Neuronal stem cell (in vitro differentiated cells): Measurements from ENCODE around the gene BRI3BP.

ENCODE experiments used
- DNase-seq: peaks from one replicate; pipeline ENCODE4 v3.0.0-alpha.2; 2013; ENCODE audit warnings: low spot score
- H2AFZ ChIP-seq: one replicate; pipeline ENCODE4 v1.6.1; 2013; ENCODE audit warnings: mild to moderate bottlenecking, low read length, inconsistent platforms
- H2AK5ac ChIP-seq: 2 replicates; pipeline ENCODE4 v1.6.1; 2013; ENCODE audit warnings: low read depth, mild to moderate bottlenecking, inconsistent platforms, low read length, moderate library complexity, mixed read lengths
- H2BK120ac ChIP-seq: 2 replicates; pipeline ENCODE4 v1.6.1; 2013; ENCODE audit warnings: low read depth, mild to moderate bottlenecking, inconsistent platforms, low read length, moderate library complexity, mixed read lengths
- H2BK12ac ChIP-seq: one replicate; pipeline ENCODE4 v1.6.1; 2013; ENCODE audit warnings: low read length, inconsistent platforms
- H2BK15ac ChIP-seq: 2 replicates; pipeline ENCODE4 v1.6.1; 2013; ENCODE audit warnings: mild to moderate bottlenecking, low read length, inconsistent platforms, mixed read lengths
- H2BK5ac ChIP-seq: one replicate; pipeline ENCODE4 v1.6.1; 2013; ENCODE audit warnings: inconsistent platforms, mild to moderate bottlenecking, low read length, moderate library complexity
- H3K14ac ChIP-seq: one replicate; pipeline ENCODE4 v1.6.1; 2013; ENCODE audit warnings: low read length, inconsistent platforms
- H3K18ac ChIP-seq: 2 replicates; pipeline ENCODE4 v1.6.1; 2013; ENCODE audit warnings: low read length, inconsistent platforms
- H3K23ac ChIP-seq: 2 replicates; pipeline ENCODE4 v1.6.1; 2013; ENCODE audit warnings: low read depth, mild to moderate bottlenecking, mixed read lengths, low read length, inconsistent platforms; ENCODE audit not compliant: poor library complexity
- H3K27ac ChIP-seq: replicated peaks from 3 replicates; pipeline ENCODE4 v1.5.1; 2013; ENCODE audit warnings: low read length, inconsistent platforms
- H3K27me3 ChIP-seq, 3 experiments: 2 replicates each; pipeline ENCODE4 v1.6.1; 2013; ENCODE audit warnings: low read length in 3 of 3, mild to moderate bottlenecking in 2 of 3, inconsistent platforms in 1 of 3, low read depth in 1 of 3, mixed read lengths in 1 of 3, moderate library complexity in 1 of 3; ENCODE audit not compliant: control insufficient read depth in 3 of 3, insufficient read depth in 3 of 3
- H3K36me3 ChIP-seq, 2 donors: replicated peaks in 1 of 2; 2 replicates each; pipeline ENCODE4 v1.6.1; 2013; ENCODE audit warnings: low read length in 2 of 2; ENCODE audit not compliant: control insufficient read depth in 2 of 2, insufficient read depth in 2 of 2
- H3K4ac ChIP-seq: 2 replicates; pipeline ENCODE4 v1.6.1; 2013; ENCODE audit warnings: inconsistent platforms, mild to moderate bottlenecking, low read length, moderate library complexity
- H3K4me1 ChIP-seq, 2 donors: 1 replicate in 1 of 2; 2 replicates in 1 of 2; pipeline ENCODE4 v1.6.1; 2013; ENCODE audit warnings: low read length in 2 of 2, low read depth in 1 of 2; ENCODE audit not compliant: control insufficient read depth in 2 of 2, insufficient read depth in 1 of 2
- H3K4me2 ChIP-seq: one replicate; pipeline ENCODE4 v1.6.1; 2013; ENCODE audit warnings: mild to moderate bottlenecking, low read length, inconsistent platforms; ENCODE audit not compliant: insufficient read depth, poor library complexity, severe bottlenecking
- H3K4me3 ChIP-seq, 2 donors: 2 replicates each; pipeline ENCODE4 v1.5.1; 2013; ENCODE audit warnings: low read length in 2 of 2, mild to moderate bottlenecking in 2 of 2, inconsistent platforms in 1 of 2, moderate library complexity in 1 of 2
- H3K79me1 ChIP-seq: one replicate; pipeline ENCODE4 v1.6.1; 2013; ENCODE audit warnings: low read depth, mild to moderate bottlenecking, inconsistent platforms, low read length, moderate library complexity
- H3K9ac ChIP-seq: one replicate; pipeline ENCODE4 v1.6.1; 2013; ENCODE audit warnings: mild to moderate bottlenecking, low read depth, low read length, inconsistent platforms; ENCODE audit not compliant: poor library complexity
- H3K9me3 ChIP-seq, 2 donors: replicated peaks in 1 of 2; 2 replicates each; pipeline versions ENCODE3 to v1.6.1; 2013; ENCODE audit warnings: low read length in 2 of 2, mild to moderate bottlenecking in 2 of 2, inconsistent platforms in 1 of 2, low read depth in 1 of 2, mixed read lengths in 1 of 2, moderate library complexity in 1 of 2; ENCODE audit not compliant: control insufficient read depth in 2 of 2, insufficient read depth in 1 of 2
- H4K8ac ChIP-seq: one replicate; pipeline ENCODE4 v1.6.1; 2013; ENCODE audit warnings: low read depth, mild to moderate bottlenecking, inconsistent platforms, low read length, moderate library complexity
- H4K91ac ChIP-seq: one replicate; pipeline ENCODE4 v1.6.1; 2013; ENCODE audit warnings: low read length, low read depth, mild to moderate bottlenecking, inconsistent platforms; ENCODE audit not compliant: poor library complexity
- WGBS, 2 donors: extraction: QIAGEN DNeasy Blood & Tissue Kit; methylation state at CpG; one replicate each; pipeline ENCODE4 v1.1.7; 2013; ENCODE audit warnings: missing lambda C conversion rate in 2 of 2, mixed read lengths in 1 of 2; ENCODE audit not compliant: insufficient read length in 2 of 2, insufficient replicate concordance in 1 of 2; ENCODE audit errors: extremely low coverage in 2 of 2; 5-methylcytosine and 5-hydroxymethylcytosine counted together

BRI3BP gene

DNA sequence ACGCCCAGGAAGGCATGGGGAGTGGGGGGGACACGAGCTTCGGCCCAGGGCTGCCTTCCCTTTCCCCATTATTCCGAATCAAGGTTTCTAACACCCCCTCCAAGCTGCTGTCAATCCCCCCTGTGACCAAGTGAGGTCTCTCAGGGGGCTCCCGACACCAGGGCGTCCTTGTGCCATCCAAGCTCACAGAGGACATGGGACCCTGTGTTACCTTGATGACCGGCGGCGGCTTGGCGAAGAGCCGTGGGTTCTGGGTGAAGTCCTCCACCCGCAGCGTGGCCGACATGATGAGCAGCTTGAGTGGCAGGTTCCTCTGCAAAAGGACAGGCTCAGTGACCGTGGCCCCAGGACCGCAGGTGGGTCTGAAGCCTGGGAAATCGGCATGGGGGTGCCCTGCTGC, 24.8 kb upstream of the BRI3BP start:
- Histone ChIP-seq H3K4ac (no peak overlapping the region), H3K27ac (no peak overlapping the region), H3K4me3 (no peak overlapping the region), H3K4me2 (no peak overlapping the region), H2BK12ac (no peak overlapping the region), H3K36me3 (peaks cover 36 to 84% of the 10 kb centered on the region in 2 donors), H3K4me1 (no peaks in the 10 kb centered on the region), H4K8ac (no peak overlapping the region), H2AFZ (no peak overlapping the region), H3K9ac (no peak overlapping the region), H3K23ac (no peak overlapping the region), H3K18ac (no peak overlapping the region), H2AK5ac (no peak overlapping the region), H2BK5ac (no peak overlapping the region), H3K79me1 (no peaks in the 10 kb centered on the region), H3K9me3 (no peaks in the 10 kb centered on the region), H2BK120ac (no peak overlapping the region), H3K14ac (no peak overlapping the region), H4K91ac (no peak overlapping the region), H2BK15ac (no peak overlapping the region), H3K27me3 (no peaks in the 10 kb centered on the region)
- no peak for DNase-seq
- WGBS, 2 donors, result no CpG with 5 or more reads among the region's 17 CpGs

DNA sequence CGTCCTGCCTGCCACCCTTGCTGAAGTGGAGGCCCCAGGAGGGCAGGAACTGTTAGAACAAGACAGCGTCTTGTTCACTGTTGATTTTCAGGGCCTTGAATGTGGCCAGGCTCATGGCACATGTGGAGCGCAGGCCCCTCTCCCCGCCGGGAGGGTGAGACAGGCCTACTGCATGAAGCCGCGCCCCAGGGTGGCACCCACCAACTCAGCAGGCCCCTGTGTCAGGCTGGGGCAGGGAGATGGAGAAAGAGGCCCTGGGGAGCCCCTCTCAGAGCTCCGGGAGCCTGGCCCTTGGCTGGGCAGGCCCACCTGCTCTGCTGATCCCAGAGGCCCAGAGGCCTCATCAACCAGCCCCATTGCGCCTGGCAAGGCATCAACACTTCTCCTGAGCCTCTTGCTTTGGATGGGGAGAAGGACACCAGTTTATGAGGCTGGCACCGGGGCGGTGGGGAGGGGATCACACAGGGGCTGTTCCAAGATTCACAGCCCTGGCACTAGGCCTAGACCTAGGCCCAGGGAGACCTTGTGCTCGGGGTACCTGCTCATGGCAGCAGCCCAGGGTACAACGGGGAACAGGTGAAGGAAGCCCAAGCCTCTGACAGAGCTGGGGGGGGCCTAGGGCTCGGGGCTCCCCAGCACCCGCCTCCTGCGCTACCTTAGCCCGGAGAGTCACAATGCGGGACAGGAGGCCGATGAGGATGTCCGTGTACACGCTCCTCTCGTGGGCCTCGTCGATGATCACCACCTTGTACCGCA, 22.6 kb upstream of the BRI3BP start:
- Histone ChIP-seq H2BK12ac (no peak overlapping the region), H3K79me1 (peaks cover 6% of the 10 kb centered on the region), H2AFZ (no peak overlapping the region), H2BK15ac (no peak overlapping the region), H3K18ac (no peak overlapping the region), H2BK120ac (no peak overlapping the region), H3K36me3 (peaks cover 38 to 82% of the 10 kb centered on the region in 2 donors), H3K4me2 (no peak overlapping the region), H3K4ac (no peak overlapping the region), H2BK5ac (peak overlapping the region; percentile 20), H3K9me3 (no peaks in the 10 kb centered on the region), H3K23ac (peak overlapping the region; percentile 89), H4K91ac (no peak overlapping the region), H3K14ac (no peak overlapping the region), H4K8ac (no peak overlapping the region), H3K4me3 (no peak overlapping the region), H3K27ac (no peak overlapping the region), H3K4me1 (no peaks in the 10 kb centered on the region), H3K27me3 (no peaks in the 10 kb centered on the region), H3K9ac (no peak overlapping the region), H2AK5ac (no peak overlapping the region)
- no CpG with 5 or more reads among the region's 25 CpGs for WGBS, 2 donors
- no peak for DNase-seq

DNA sequence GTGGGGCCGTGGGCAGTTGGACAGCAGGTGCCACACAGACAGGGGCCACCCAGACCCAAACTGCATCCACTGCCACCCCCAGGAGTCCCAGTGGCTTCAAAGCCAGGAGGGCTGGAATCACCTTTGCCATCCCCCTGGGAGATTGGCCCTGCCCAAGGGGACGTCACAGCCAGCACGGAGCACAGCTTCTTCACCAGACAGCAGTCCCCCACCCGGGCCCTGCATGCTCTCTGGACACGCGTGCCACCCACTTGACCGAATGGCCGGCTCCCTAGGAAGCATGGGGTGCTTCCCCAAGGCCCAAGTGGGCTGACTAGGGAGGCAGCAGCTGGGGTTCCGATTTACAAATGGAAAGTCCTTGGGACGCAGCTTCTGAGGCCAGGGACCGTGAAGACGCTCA, 21.8 kb upstream of the BRI3BP start:
- Histone ChIP-seq H3K36me3 (peaks cover 39 to 80% of the 10 kb centered on the region in 2 donors), H3K9me3 (no peaks in the 10 kb centered on the region)

DNA sequence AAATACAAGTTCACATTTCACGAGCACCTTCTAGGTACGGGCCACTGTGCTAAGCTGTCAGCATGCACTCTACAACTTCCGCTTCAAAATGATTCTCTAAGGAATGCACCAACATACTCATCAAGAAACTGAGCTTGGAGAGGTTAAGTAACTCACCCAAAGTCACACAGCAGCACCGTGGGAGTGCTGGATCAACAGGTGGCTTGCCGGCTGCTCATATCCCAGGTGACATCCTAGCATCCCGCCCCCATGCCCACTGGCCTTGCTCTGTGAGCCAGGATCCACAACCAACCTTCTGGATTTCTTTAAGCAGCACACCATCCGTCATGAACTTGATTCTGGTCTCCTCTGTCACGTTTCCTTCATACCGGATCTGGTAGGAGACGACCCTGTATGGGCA, 21.2 kb upstream of the BRI3BP start:
- H2AK5ac ChIP-seq, result no peak overlapping the region
- WGBS, 2 donors, result no CpG with 5 or more reads among the region's 10 CpGs
- H3K36me3 ChIP-seq, result peaks cover 37 to 79% of the 10 kb centered on the region in 2 donors

More for the DNA sequence above, 21.8 kb upstream of the BRI3BP start:
- H3K9ac ChIP-seq, result no peak overlapping the region
- H4K91ac ChIP-seq, result no peak overlapping the region
- H4K8ac ChIP-seq, result no peak overlapping the region
- peaks cover 6% of the 10 kb centered on the region for H3K79me1 ChIP-seq
- no peak overlapping the region for H2AFZ ChIP-seq
- no peak overlapping the region for H2AK5ac ChIP-seq
- no peak overlapping the region for H3K14ac ChIP-seq
- no peak overlapping the region for H3K4me3 ChIP-seq
- H3K4me1 ChIP-seq, result no peaks in the 10 kb centered on the region
- no peak overlapping the region for H3K4me2 ChIP-seq
- H3K27me3 ChIP-seq, result no peaks in the 10 kb centered on the region
- H2BK15ac ChIP-seq, result no peak overlapping the region
- H3K27ac ChIP-seq, result no peak overlapping the region
- WGBS, 2 donors, result no CpG with 5 or more reads among the region's 12 CpGs
- no peak for DNase-seq
- peak overlapping the region; percentile 23 for H3K4ac ChIP-seq
- H2BK120ac ChIP-seq, result no peak overlapping the region
- no peak overlapping the region for H3K18ac ChIP-seq
- no peak overlapping the region for H2BK5ac ChIP-seq
- H3K23ac ChIP-seq, result peak overlapping the region; percentile 65
- no peak overlapping the region for H2BK12ac ChIP-seq

More for the DNA sequence above, 21.2 kb upstream of the BRI3BP start:
- H4K91ac ChIP-seq, result no peak overlapping the region
- H3K4me3 ChIP-seq, result no peak overlapping the region
- no peak overlapping the region for H3K4ac ChIP-seq
- no peaks in the 10 kb centered on the region for H3K9me3 ChIP-seq
- no peak overlapping the region for H3K23ac ChIP-seq
- H2BK120ac ChIP-seq, result no peak overlapping the region
- no peak overlapping the region for H3K18ac ChIP-seq
- peaks cover 6% of the 10 kb centered on the region for H3K79me1 ChIP-seq
- H2BK15ac ChIP-seq, result no peak overlapping the region
- no peak overlapping the region for H2BK5ac ChIP-seq
- no peak overlapping the region for H3K4me2 ChIP-seq
- no peaks in the 10 kb centered on the region for H3K4me1 ChIP-seq
- no peak overlapping the region for H2AFZ ChIP-seq
- H3K27ac ChIP-seq, result no peak overlapping the region
- H3K9ac ChIP-seq, result no peak overlapping the region
- H2BK12ac ChIP-seq, result no peak overlapping the region
- DNase-seq, result no peak
- no peak overlapping the region for H4K8ac ChIP-seq
- no peak overlapping the region for H3K14ac ChIP-seq
- no peaks in the 10 kb centered on the region for H3K27me3 ChIP-seq
